Bronchial epithelial cell (primary cell): ENCODE data around the gene SDE2. TPM values are rescaled to one million over a fixed set of nuclear protein-coding genes. Genes with fewer than 3 reads are reported as not detected.
"Not testable (repeated sequence)": the region's sequence is repeated elsewhere in the genome, so short reads cannot be mapped to it uniquely, and the experiment has no call there.

Source experiments
- DNase-seq: peaks from one replicate; pipeline ENCODE4 v3.0.0-alpha.2; 2010; ENCODE audit warnings: low read depth
- FAIRE-seq: peaks from 2 replicates; lab custom pipeline; 2011; peaks lifted over from hg19 to GRCh38; lab: Jason Lieb, UNC
- H3K27me3 ChIP-seq: 2 replicates; pipeline ENCODE4 v1.5.1; 2011; ENCODE audit warnings: low read length; ENCODE audit not compliant: control insufficient read depth, insufficient read depth
- H3K36me3 ChIP-seq: 2 replicates; pipeline ENCODE4 v1.5.1; 2011; ENCODE audit warnings: low read length; ENCODE audit not compliant: control insufficient read depth, insufficient read depth
- H3K4me3 ChIP-seq: 2 replicates; pipeline ENCODE4 v1.5.1; 2011; ENCODE audit warnings: mild to moderate bottlenecking, low read depth, low read length, control low read depth
- CTCF ChIP-seq: IDR thresholded peaks from 2 replicates; pipeline ENCODE4 v1.5.1; 2011; ENCODE audit warnings: mild to moderate bottlenecking, moderate library complexity, low read length, control low read depth, inconsistent platforms; ENCODE audit not compliant: insufficient read depth, severe bottlenecking
- total RNA-seq: library from RNA; depleted of rRNA; stranded (reverse); fragments of >200 nt; gene quantifications from 2 replicates; pipeline ENCODE4 v1.2.1, GENCODE V29; 2014

The SDE2 gene
- total RNA-seq, 1 donor from 2014 or later, result 41.1 TPM

DNA sequence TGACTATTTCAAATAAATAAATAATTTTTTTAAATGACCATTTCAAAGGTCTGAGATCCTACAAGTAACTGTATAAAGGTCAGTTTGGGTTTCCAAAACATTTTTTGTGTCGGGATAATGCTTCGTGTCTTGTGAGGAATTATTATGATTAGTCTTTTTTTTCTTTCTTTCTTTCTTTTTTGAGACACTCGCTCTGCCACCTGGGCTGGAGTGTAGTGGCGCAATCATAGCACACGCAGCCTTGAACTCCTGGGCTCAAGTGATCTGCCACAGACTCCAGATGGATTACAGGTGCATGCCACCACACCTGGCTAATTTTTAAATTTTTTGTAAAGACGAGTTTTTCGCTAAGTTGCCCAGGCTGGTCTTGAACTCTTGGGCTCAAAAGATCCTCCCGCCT is 1.9 kb upstream of the SDE2 start:
- H3K4me3 ChIP-seq, result no peak overlapping the region
- FAIRE-seq, result no peak
- TF ChIP-seq CTCF, result no peak
- no peaks in the 10 kb centered on the region for H3K36me3 ChIP-seq
- no peak for DNase-seq
- H3K27me3 ChIP-seq, result no peaks in the 10 kb centered on the region

DNA sequence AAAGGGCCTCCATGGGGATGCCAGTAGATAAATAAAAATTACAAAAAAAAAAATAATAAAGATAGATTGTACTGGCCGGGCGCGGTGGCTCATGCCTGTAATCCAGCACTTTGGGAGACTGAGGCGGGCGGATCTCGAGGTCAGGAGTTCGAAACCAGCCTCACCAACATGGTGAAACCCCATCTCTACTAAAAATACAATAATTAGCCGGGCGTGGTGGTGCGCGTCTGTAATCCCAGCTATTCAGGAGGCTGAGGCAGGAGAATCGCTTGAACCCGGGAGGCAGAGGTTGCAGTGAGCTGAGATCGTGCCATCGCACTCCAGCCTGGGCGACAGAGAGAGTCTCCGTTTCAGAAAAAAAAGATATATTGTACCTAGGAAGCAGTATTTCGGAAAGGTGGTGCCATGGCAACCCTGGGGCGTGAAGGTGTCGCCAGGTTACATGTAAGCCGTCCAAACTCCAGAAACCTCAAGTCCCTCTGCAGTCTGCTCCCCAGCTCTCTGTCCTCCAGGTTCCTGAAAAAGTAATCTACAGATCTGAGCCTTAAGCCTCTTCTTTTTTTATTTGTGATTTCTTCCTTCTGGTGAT is 1.4 kb upstream of the SDE2 start:
- H3K36me3 ChIP-seq, H3K4me3 ChIP-seq, FAIRE-seq, H3K27me3 ChIP-seq, DNase-seq: not testable (repeated sequence)

DNA sequence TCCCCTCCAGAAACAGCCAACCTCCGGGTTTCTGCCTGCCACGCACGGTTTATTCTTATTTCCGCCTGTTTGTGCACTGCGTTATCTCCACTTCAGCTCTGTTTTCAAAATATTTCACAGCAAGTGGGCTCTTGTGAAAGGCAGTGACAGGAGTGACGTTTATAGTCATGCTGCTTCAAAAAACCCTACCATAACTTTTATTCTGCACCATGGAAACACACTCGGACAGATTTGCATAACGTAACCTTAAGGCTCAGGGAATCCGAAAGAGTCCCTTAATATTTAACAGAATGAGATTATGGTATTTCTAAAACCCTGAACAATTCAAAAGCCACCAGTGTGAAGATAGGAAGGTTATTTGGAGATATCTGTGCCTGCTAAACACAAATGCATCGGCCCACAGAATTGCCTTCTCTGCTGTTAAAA is 782 bp upstream of the SDE2 start:
- H3K4me3 ChIP-seq, result peak overlapping the region; percentile 38
- DNase-seq (no peak), FAIRE-seq (no peak)
- no peaks in the 10 kb centered on the region for H3K27me3 ChIP-seq
- no peak for TF ChIP-seq CTCF
- no peaks in the 10 kb centered on the region for H3K36me3 ChIP-seq

GRCh38 chr1:225998560-225999226 is 450 bp downstream of the SDE2 start:
- H3K4me3 ChIP-seq, result peak overlapping the region; percentile 82
- TF ChIP-seq CTCF, result no peak
- FAIRE-seq (no peak), DNase-seq (peak; percentile 41)
- H3K27me3 ChIP-seq, result no peaks in the 10 kb centered on the region
- peaks cover 2% of the 10 kb centered on the region for H3K36me3 ChIP-seq

- DNase-seq, result no peak
- no peak for FAIRE-seq
Observed at GRCh38 chr1:225996946-225997545, 2.1 kb downstream of the SDE2 start.

More at GRCh38 chr1:225996946-225997545, 2.1 kb downstream of the SDE2 start:
- Histone ChIP-seq H3K36me3 (peaks cover 7% of the 10 kb centered on the region), H3K27me3 (no peaks in the 10 kb centered on the region), H3K4me3 (no peak overlapping the region)
- no peak for TF ChIP-seq CTCF
